Measurements from ENCODE around the gene PIAS1.
"Not testable (repeated sequence)": the region's sequence is repeated elsewhere in the genome, so short reads cannot be mapped to it uniquely, and the experiment has no call there.

PIAS1 gene

DNA sequence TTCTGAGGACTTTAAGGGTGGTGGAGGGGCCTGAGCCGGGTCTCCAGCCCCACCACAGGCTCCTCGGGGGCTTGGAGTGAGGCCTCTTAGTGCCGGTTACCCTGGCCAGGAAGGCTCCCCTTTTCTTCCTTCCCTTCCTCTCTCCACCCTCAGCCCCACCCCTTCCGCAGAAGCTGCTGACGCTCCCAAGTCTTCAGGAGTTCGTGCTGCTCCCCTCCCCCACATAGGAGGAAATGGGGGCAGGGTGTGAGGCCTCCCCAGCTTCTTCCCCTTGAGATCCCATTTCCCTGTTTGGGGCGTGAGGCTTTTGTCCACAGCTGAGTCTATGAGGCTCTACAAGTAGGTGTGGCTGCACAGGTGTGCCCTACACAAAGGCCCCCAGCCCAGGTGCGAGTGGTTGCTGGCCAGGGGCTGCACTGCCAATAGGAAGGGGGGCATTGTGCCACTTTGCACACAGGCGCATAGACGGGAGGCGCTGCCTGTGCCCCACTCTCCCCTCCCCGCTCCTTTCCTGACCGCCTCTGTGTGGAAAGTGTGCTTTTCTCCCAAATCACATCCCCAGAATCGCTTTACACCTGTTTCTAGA is 151.9 kb downstream of the PIAS1 start:
- DNase-seq = no peak

DNA sequence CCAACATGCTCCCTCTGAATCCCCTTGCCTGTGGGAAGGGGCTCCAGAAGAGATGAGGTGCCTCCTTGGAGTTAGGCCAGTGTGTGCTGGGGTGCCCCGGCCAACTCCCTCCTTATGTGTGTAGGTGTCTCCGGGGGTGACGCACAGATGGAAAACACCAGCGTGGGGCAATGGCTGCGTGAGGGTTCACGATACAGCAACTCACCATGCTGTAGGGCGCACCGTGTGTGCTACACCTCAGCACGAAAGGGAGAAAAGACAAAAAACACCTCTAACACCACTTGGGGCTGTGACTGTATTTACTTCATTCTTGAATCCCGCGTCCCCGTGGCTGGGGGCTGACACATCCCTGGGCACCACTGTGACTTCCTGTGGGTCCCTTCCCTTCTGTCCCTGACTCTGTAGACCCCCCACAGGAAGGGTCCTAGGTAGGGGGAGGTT is 152.6 kb downstream of the PIAS1 start:
- no peak for DNase-seq

DNA sequence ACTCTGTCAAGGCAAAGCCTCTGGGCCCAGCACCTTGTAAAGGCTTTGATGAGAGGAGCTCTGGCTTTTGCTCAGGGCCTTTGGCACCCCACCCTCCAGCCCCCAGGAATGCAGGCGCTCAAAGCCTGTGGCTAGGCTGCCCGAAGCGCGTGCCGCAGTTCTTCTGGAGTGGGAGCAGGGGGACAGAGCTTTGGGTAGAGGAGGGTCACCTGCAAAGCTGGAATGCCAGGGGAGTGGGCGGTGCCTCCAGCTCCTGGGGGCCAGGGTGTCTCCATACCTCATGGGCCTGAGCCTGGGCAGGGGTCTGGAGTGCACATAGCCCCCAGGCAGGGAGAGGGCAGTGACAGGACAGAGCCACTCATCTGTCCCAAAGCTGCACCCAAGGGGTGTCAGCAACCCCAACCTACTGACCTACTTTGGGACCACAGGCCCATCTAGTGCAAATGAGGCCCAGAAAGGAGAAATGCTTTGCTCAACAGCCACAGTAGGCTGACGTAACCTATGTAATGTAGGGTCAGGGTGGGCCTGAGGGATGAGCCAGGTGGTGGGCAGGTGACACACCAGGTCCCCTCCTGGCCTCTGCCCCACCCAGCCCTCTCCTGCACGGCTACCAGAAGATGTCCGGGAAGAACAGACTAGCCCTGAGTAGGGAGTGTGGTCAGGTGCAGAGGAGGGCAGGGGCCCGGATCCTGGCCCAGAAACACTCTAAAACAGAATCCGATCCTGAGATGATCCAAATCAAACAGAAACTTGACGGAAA is 153.2 kb downstream of the PIAS1 start:
- no peak for DNase-seq

- no peak for DNase-seq
Measured at GRCh38 chr15:68208136-68208535, 154.0 kb downstream of the PIAS1 start.

GRCh38 chr15:68208636-68209240 is 154.6 kb downstream of the PIAS1 start:
- DNase-seq = no peak

DNA sequence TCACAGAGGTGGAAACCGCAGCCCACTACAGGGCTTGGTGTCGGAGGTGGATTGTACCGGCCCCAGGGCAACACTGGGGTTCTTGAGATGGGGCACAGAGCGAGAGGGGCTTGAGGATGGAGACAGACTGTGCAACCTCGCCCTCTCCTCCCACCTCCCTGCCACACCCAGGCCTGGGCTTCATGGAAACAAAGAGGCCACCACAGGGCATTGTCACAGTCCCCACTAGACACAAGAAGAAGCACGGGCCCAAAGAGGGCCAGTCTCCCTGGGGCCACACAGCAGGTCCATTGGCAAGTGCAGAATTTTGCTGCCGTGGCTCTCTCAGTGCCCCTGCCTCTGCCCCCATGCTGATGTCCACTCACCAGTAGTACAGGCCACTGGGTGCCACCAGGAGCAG is 155.2 kb downstream of the PIAS1 start:
- no peak for DNase-seq

- DNase-seq = no peak
Measured at GRCh38 chr15:68209735-68210408, 155.8 kb downstream of the PIAS1 start.

GRCh38 chr15:68210409-68210756 is 156.3 kb downstream of the PIAS1 start:
- DNase-seq = no peak

DNA sequence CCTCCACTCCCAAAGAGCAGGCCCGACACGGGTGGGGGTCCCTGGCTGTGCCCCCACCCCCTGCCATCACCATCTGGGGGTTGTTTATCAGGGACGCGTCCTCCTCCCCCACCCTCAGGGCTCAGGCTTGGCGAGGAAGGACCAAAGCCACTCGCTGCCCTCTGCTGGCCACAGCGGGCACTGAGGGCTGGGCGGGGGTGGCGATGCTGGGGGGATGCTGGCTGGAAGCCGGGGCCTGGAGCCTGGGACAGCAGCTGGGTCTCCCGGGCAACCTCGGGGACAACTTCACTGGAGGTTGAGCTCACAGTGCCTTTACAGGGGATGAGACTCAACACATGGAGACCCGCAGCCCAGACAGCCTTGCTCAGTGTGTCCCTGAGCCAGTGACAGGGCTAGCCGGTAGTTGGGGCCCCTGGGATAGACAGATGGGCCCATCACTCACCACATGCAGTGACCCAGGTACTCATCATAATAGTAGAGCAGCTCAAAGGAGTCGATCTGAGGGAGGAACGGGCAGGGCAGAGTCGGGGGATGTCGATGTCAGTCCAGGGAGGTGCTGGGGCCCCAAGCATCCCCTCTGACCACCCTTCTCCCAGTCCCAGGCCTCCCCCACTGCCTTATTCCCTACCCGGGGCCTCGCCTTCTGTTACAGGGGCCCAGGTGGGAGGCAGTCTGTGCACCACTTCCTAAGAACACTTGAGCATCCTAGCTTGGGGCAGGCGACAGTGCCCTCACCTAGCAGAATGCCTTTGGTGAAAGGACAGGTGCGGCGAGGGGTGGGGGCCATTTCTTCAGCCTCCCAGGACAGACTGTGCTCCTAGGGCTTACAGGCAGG is 156.9 kb downstream of the PIAS1 start:
- no peak for DNase-seq

GRCh38 chr15:68211656-68212320 is 157.7 kb downstream of the PIAS1 start:
- no peak for DNase-seq

DNA sequence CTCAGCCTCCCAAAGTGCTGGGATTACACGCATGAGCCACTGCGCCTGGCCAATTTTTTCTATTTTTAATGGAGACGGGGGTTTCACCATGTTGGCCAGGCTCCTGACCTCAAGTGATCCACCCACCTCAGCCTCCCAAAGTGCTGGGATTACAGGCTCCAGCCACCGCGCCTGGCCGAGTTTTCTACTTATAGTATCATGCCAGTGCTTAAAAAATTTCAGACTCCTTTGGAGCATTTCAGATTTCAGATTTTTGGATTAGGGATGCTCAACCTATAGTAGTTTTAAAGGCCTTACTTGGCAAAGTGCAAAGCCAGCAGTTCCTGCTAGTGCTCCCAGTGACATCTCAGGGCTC is 159.4 kb downstream of the PIAS1 start:
- DNase-seq = not testable (repeated sequence)

DNA sequence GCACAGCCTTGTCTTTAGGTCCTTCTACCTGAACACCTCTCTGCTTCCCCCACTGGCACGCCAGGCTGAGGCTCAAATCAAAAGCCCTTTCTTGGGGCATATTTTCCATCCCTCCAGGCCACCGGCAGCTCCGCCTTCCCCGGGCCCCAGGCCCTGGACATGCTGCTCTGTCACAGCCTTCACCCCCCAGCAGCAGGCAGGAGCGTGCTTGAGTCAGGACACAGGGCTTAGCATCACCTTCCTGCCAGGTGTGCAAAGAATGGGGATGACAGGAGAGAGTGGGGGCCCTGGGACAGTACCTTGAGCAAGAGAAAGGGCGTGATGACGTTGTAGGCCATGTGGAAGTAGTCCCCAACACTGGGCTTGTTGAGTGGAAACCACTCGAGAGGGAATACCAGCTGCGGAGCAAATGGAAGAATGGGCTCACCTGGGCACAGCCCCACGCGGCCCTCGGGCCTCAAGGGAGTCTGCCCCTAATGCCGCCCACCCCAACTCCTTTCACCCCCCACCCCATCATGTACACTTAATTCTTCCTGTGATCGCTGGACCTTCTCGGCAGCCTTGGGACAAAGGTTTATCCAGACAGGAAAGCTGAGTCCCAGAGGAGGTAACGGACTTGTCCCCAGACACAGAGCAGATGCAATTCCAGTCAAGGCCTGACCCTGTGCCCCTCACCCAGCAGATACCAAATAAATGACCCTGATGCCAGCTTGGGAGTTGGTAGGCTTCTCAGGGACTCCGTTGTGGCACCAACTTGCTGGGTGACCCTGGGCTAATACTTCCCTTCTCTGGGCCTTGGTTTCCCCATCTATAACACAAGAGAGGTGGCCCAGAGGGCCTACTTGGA is 160.1 kb downstream of the PIAS1 start:
- DNase-seq = no peak

GRCh38 chr15:68214838-68215254 is 160.7 kb downstream of the PIAS1 start:
- no peak for DNase-seq

DNA sequence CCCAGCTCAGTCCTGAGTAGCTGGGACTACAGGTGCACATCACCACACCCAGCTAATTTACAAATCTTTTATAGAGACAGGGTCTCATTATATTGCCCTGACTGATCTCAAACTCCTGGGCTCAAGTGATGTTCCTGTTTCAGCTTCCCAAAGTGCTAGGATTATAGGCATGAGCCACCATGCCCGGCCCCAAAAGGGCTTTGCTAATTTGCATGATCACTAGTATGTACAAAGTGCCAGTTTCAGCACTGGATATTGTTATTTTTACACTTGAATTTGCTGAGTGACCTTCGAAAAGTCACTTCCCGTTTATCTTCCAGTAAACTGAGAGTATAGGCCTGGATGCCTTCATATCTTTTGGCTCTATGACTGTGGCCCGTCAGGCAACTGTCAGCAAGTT is 163.2 kb downstream of the PIAS1 start:
- DNase-seq = no peak

DNA sequence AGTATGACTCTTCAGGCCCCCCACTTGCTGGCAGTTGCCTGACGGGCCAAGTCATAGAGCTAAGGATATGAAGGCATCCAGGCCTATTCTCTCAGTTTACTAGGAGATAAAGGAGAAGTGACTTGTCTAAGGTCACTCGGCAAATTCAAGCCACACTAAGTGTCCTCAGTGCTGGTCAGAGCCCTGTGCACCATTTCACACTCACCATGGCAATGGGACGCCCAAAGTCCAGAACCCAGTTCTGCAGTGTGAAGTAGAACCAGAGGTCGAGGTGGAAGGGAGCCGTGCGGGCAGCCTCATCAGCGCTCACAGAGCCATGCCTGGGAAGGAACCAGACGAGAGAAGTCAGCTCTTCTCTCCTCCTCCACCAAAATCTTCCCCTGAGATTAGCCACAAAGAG is 164.2 kb downstream of the PIAS1 start:
- no peak for DNase-seq

- no peak for DNase-seq
Measured at GRCh38 chr15:68218847-68219798, 165.0 kb downstream of the PIAS1 start.

DNA sequence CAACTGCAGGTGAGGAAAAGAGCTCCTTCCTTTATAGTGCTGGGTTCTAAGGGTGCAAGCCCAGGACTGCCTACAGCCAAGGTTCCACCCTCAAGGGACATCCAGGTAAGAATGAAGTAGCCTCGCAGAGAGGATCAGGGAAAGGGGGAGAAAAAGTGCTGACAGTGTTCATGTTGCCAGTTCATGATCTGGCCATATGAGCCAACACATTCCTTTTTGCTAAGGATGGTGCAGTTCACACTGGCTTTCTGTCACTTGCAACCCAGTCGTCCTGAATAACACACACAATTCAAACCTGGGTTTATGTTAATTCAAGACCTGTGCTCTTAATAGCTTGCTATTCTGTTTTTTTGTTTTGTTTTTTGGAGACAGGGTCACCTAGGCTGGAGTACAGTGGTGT is 166.4 kb downstream of the PIAS1 start:
- no peak for DNase-seq

- no peak for DNase-seq
Measured at GRCh38 chr15:68220967-68221366, 166.9 kb downstream of the PIAS1 start.

- DNase-seq = not testable (repeated sequence)
Measured at GRCh38 chr15:68221530-68222431, 167.7 kb downstream of the PIAS1 start.
